HL-60 (cell line): ENCODE results near the gene TYROBP.

Experiments
- GABPA ChIP-seq: IDR thresholded peaks from 2 replicates; pipeline ENCODE4 v1.6.1; 2012; ENCODE audit warnings: low read depth
- POLR2AphosphoS5 ChIP-seq: IDR thresholded peaks from 2 replicates; pipeline ENCODE4 v1.6.1; 2012; ENCODE audit warnings: low read depth
- SPI1 ChIP-seq: IDR thresholded peaks from 2 replicates; pipeline ENCODE4 v1.6.1; 2012; ENCODE audit warnings: low read depth, mild to moderate bottlenecking, borderline replicate concordance
- TF ChIP-seq, protein P1 (sequence below): IDR thresholded peaks from one replicate; pipeline ENCODE4 v1.5.1; 2011; ENCODE audit warnings: low read length, control low read depth, inconsistent platforms; ENCODE audit not compliant: insufficient read depth
- TF ChIP-seq, protein P2 (sequence below): IDR thresholded peaks from 2 replicates; pipeline ENCODE4 v1.6.1; 2012; ENCODE audit warnings: low read depth; ENCODE audit not compliant: insufficient replicate concordance

DNA sequence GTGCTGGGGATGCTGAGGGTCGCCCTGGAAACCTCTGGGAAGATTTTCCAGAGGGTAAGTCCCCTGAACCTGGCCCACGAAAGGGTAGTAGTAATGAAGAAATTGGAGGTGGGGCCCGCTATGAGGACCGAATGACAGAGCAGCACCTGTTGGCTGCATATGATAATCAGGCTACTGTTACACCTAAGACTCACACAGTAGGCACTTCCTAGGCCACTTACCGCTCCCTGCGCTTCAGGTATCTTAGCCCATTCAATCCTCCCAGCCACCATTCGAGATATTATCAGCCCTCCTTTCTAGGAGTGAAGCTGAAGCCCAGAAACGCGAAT is 23.7 kb upstream of the TYROBP start:
- TF ChIP-seq, protein P1, sequence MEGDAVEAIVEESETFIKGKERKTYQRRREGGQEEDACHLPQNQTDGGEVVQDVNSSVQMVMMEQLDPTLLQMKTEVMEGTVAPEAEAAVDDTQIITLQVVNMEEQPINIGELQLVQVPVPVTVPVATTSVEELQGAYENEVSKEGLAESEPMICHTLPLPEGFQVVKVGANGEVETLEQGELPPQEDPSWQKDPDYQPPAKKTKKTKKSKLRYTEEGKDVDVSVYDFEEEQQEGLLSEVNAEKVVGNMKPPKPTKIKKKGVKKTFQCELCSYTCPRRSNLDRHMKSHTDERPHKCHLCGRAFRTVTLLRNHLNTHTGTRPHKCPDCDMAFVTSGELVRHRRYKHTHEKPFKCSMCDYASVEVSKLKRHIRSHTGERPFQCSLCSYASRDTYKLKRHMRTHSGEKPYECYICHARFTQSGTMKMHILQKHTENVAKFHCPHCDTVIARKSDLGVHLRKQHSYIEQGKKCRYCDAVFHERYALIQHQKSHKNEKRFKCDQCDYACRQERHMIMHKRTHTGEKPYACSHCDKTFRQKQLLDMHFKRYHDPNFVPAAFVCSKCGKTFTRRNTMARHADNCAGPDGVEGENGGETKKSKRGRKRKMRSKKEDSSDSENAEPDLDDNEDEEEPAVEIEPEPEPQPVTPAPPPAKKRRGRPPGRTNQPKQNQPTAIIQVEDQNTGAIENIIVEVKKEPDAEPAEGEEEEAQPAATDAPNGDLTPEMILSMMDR: no peak
- TF ChIP-seq POLR2AphosphoS5 (no peak), SPI1 (no peak), GABPA (no peak)
- TF ChIP-seq, protein P2, sequence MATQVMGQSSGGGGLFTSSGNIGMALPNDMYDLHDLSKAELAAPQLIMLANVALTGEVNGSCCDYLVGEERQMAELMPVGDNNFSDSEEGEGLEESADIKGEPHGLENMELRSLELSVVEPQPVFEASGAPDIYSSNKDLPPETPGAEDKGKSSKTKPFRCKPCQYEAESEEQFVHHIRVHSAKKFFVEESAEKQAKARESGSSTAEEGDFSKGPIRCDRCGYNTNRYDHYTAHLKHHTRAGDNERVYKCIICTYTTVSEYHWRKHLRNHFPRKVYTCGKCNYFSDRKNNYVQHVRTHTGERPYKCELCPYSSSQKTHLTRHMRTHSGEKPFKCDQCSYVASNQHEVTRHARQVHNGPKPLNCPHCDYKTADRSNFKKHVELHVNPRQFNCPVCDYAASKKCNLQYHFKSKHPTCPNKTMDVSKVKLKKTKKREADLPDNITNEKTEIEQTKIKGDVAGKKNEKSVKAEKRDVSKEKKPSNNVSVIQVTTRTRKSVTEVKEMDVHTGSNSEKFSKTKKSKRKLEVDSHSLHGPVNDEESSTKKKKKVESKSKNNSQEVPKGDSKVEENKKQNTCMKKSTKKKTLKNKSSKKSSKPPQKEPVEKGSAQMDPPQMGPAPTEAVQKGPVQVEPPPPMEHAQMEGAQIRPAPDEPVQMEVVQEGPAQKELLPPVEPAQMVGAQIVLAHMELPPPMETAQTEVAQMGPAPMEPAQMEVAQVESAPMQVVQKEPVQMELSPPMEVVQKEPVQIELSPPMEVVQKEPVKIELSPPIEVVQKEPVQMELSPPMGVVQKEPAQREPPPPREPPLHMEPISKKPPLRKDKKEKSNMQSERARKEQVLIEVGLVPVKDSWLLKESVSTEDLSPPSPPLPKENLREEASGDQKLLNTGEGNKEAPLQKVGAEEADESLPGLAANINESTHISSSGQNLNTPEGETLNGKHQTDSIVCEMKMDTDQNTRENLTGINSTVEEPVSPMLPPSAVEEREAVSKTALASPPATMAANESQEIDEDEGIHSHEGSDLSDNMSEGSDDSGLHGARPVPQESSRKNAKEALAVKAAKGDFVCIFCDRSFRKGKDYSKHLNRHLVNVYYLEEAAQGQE: no peak
